Adrenal gland (tissue), 5 donors: ENCODE results near the gene CNOT6.

Experiments
- CTCF ChIP-seq, 6 experiments: fragments of 450-650 bp in 4 of 6; fragments of 200-600 bp in 2 of 6; sonication (generic) in 1 of 6; IDR thresholded peaks; 1 replicate in 5 of 6; 2 replicates in 1 of 6; pipeline versions ENCODE4 v1.5.1 to v1.8.0; 2016 to 2021; ENCODE audit warnings: antibody characterized with exemption in 6 of 6, mild to moderate bottlenecking in 2 of 6, moderate library complexity in 1 of 6
- POLR2A ChIP-seq, 2 donors: fragments of 450-650 bp; IDR thresholded peaks; one replicate each; pipeline ENCODE4 v1.6.1; 2017; ENCODE audit warnings: antibody characterized with exemption in 2 of 2, mild to moderate bottlenecking in 2 of 2, moderate library complexity in 1 of 2
- donor health status: DM: no; HTN: no; CAD: no.

- TF ChIP-seq CTCF (IDR thresholded peaks at IDR 0.05): no peak
- no peak for TF ChIP-seq POLR2A (IDR thresholded peaks at IDR 0.05)
Measured at GRCh38 chr5:180523629-180524466, 29.7 kb downstream of the CNOT6 start.
